GM06990 (cell line): ENCODE results near the gene RIPK4.

Source experiments
- DNase-seq: peaks from one replicate; pipeline ENCODE4 v3.0.0-alpha.2; 2011; ENCODE audit not compliant: insufficient read length; ENCODE audit errors: extremely low read depth
- H3K27me3 ChIP-seq: replicated peaks from 2 replicates; pipeline ENCODE4 v1.6.0; 2011; ENCODE audit warnings: low read length; ENCODE audit not compliant: control insufficient read depth, insufficient read depth
- H3K36me3 ChIP-seq: 2 replicates; pipeline ENCODE4 v1.5.1; 2011; ENCODE audit warnings: low read length; ENCODE audit not compliant: control insufficient read depth, insufficient read depth
- H3K4me3 ChIP-seq: replicated peaks from 2 replicates; pipeline ENCODE4 v1.5.1; 2011; ENCODE audit warnings: low read depth, mild to moderate bottlenecking, control low read depth, low read length
- CTCF ChIP-seq: IDR thresholded peaks from 2 replicates; pipeline ENCODE4 v1.5.1; 2011; ENCODE audit warnings: low read length, control low read depth, mild to moderate bottlenecking, inconsistent platforms; ENCODE audit not compliant: insufficient read depth, poor library complexity, severe bottlenecking

Gene RIPK4

GRCh38 chr21:41800425-41801320 is 33.8 kb upstream of the RIPK4 start:
- TF ChIP-seq CTCF = no peak
- Histone ChIP-seq H3K27me3 (no peaks in the 10 kb centered on the region), H3K4me3 (no peak overlapping the region), H3K36me3 (peaks cover 23% of the 10 kb centered on the region)
- no peak for DNase-seq

- Histone ChIP-seq H3K4me3 (no peak overlapping the region), H3K27me3 (no peaks in the 10 kb centered on the region), H3K36me3 (peaks cover 23% of the 10 kb centered on the region)
- TF ChIP-seq CTCF = no peak
- DNase-seq = no peak
Observed at GRCh38 chr21:41799763-41800162, 32.9 kb upstream of the RIPK4 start.

- Histone ChIP-seq H3K27me3 (no peaks in the 10 kb centered on the region), H3K36me3 (peaks cover 19% of the 10 kb centered on the region), H3K4me3 (no peak overlapping the region)
- no peak for DNase-seq
- no peak for TF ChIP-seq CTCF
Observed at GRCh38 chr21:41798326-41798725, 31.5 kb upstream of the RIPK4 start.

- Histone ChIP-seq H3K27me3 (no peaks in the 10 kb centered on the region), H3K4me3 (no peak overlapping the region), H3K36me3 (peaks cover 11% of the 10 kb centered on the region)
- no peak for DNase-seq
- no peak for TF ChIP-seq CTCF
Observed at GRCh38 chr21:41796476-41797080, 29.7 kb upstream of the RIPK4 start.

- H3K36me3 ChIP-seq = peaks cover 9% of the 10 kb centered on the region
- H3K4me3 ChIP-seq = no peak overlapping the region
- H3K27me3 ChIP-seq = no peaks in the 10 kb centered on the region
- no peak for DNase-seq
- TF ChIP-seq CTCF = no peak
Observed at GRCh38 chr21:41795726-41796125, 28.9 kb upstream of the RIPK4 start.
